Astrocyte (in vitro differentiated cells and primary cell): ENCODE data around the gene OCIAD2. TPM values are rescaled to one million over a fixed set of nuclear protein-coding genes. Genes with fewer than 3 reads are reported as not detected.
A peak's percentile ranks its signal among the peaks of the same experiment; 100 is the strongest.

Experiments used
- DNase-seq: peaks from one replicate; pipeline ENCODE4 v3.0.0-alpha.2; 2010; ENCODE audit warnings: low read depth
- FAIRE-seq: peaks from 2 replicates; lab custom pipeline; 2011; peaks lifted over from hg19 to GRCh38; lab: Jason Lieb, UNC
- H2AFZ ChIP-seq: 2 replicates; pipeline ENCODE4 v1.6.0; 2012; ENCODE audit warnings: low read depth, low read length, inconsistent platforms
- H3K27ac ChIP-seq: 2 replicates; pipeline ENCODE4 v1.5.1; 2011; ENCODE audit warnings: low read depth, low read length, inconsistent platforms
- H3K27me3 ChIP-seq: 2 replicates; pipeline ENCODE4 v1.6.0; 2011; ENCODE audit warnings: low read length, inconsistent platforms; ENCODE audit not compliant: insufficient read depth
- H3K36me3 ChIP-seq: 2 replicates; pipeline ENCODE4 v1.5.1; 2011; ENCODE audit warnings: low read length, inconsistent platforms; ENCODE audit not compliant: insufficient read depth
- H3K4me1 ChIP-seq: 2 replicates; pipeline ENCODE4 v1.5.1; 2011; ENCODE audit warnings: low read length, inconsistent platforms; ENCODE audit not compliant: insufficient read depth
- H3K4me2 ChIP-seq: 2 replicates; pipeline ENCODE4 v1.6.0; 2012; ENCODE audit warnings: low read length, inconsistent platforms
- H3K4me3 ChIP-seq: 2 replicates; pipeline ENCODE4 v1.5.1; 2011; ENCODE audit warnings: low read depth, mild to moderate bottlenecking, low read length, inconsistent platforms; ENCODE audit not compliant: insufficient read depth
- H3K79me2 ChIP-seq: 2 replicates; pipeline ENCODE4 v1.6.0; 2012; ENCODE audit warnings: mild to moderate bottlenecking, low read length, inconsistent platforms; ENCODE audit not compliant: insufficient read depth
- H3K9ac ChIP-seq: 2 replicates; pipeline ENCODE4 v1.6.0; 2012; ENCODE audit warnings: mild to moderate bottlenecking, low read length, inconsistent platforms
- H3K9me3 ChIP-seq: 2 replicates; pipeline ENCODE4 v1.5.1; 2012; ENCODE audit warnings: low read depth, mild to moderate bottlenecking, low read length, inconsistent platforms; ENCODE audit not compliant: insufficient read depth
- H4K20me1 ChIP-seq: 2 replicates; pipeline ENCODE4 v1.6.0; 2012; ENCODE audit warnings: low read length, inconsistent platforms; ENCODE audit not compliant: insufficient read depth
- H3K27ac Mint-ChIP-seq: one replicate; pipeline ENCODE4 v1.8.0; 2021; ENCODE audit warnings: mild to moderate bottlenecking, mixed read lengths; ENCODE audit not compliant: unreplicated experiment
- H3K27me3 Mint-ChIP-seq: one replicate; pipeline ENCODE4 v1.8.0; 2021; ENCODE audit warnings: low read depth, mixed read lengths; ENCODE audit not compliant: unreplicated experiment
- H3K36me3 Mint-ChIP-seq: one replicate; pipeline ENCODE4 v1.8.0; 2021; ENCODE audit warnings: low read depth, mixed read lengths; ENCODE audit not compliant: unreplicated experiment
- H3K4me1 Mint-ChIP-seq: one replicate; pipeline ENCODE4 v1.8.0; 2021; ENCODE audit warnings: low read depth, mixed read lengths; ENCODE audit not compliant: unreplicated experiment
- H3K4me3 Mint-ChIP-seq: one replicate; pipeline ENCODE4 v1.8.0; 2021; ENCODE audit warnings: mild to moderate bottlenecking, moderate library complexity, mixed read lengths; ENCODE audit not compliant: unreplicated experiment
- H3K9me3 Mint-ChIP-seq: one replicate; pipeline ENCODE4 v1.8.0; 2021; ENCODE audit warnings: mild to moderate bottlenecking, mixed read lengths; ENCODE audit not compliant: unreplicated experiment
- EZH2 ChIP-seq: IDR thresholded peaks from 2 replicates; pipeline ENCODE4 v1.6.1; 2012; ENCODE audit warnings: mild to moderate bottlenecking, low read length, inconsistent platforms; ENCODE audit not compliant: insufficient read depth
- total RNA-seq: library from RNA; stranded (reverse); gene quantifications from 2 replicates; pipeline ENCODE4 v1.2.1, GENCODE V29; 2021
- TF ChIP-seq, protein P1 (sequence below): IDR thresholded peaks from 2 replicates; pipeline ENCODE4 v1.5.1; 2011; ENCODE audit warnings: low read depth, mild to moderate bottlenecking, inconsistent platforms, low read length, moderate library complexity; ENCODE audit not compliant: insufficient read depth

The OCIAD2 gene
- total RNA-seq, 1 donor from 2014 or later, result 76.1 TPM

DNA sequence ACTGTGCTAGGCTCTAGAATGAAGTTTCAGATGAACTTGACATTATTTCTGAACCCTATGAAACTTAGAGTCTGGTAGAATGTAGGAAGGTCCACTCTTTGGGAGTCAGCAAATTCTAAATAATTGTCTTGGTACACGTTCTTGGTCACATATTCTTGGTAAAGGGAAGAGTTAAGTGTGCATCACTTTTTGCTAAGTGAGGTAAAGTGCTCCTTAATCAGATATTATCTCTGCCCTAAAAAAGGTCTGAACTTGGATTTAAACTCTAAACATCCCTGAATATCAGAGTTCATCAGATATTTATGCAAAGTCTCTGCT, 7.2 kb downstream of the OCIAD2 start:
- H4K20me1 ChIP-seq, result no peaks in the 10 kb centered on the region
- no peak overlapping the region for H3K4me3 ChIP-seq
- peak overlapping the region; percentile 69 for H3K4me2 ChIP-seq
- peak overlapping the region; percentile 66 for H3K9ac ChIP-seq
- H3K27me3 ChIP-seq, result no peaks in the 10 kb centered on the region
- no peak overlapping the region for H2AFZ ChIP-seq
- peaks cover 35% of the 10 kb centered on the region for H3K36me3 ChIP-seq
- H3K36me3 Mint-ChIP-seq, result peaks cover 2% of the 10 kb centered on the region
- H3K27ac Mint-ChIP-seq, result peak overlapping the region; percentile 29
- H3K27ac ChIP-seq, result peak overlapping the region; percentile 65
- H3K4me1 Mint-ChIP-seq, result peaks cover 29% of the 10 kb centered on the region
- no peaks in the 10 kb centered on the region for H3K27me3 Mint-ChIP-seq
- no peak for TF ChIP-seq EZH2
- TF ChIP-seq, protein P1, sequence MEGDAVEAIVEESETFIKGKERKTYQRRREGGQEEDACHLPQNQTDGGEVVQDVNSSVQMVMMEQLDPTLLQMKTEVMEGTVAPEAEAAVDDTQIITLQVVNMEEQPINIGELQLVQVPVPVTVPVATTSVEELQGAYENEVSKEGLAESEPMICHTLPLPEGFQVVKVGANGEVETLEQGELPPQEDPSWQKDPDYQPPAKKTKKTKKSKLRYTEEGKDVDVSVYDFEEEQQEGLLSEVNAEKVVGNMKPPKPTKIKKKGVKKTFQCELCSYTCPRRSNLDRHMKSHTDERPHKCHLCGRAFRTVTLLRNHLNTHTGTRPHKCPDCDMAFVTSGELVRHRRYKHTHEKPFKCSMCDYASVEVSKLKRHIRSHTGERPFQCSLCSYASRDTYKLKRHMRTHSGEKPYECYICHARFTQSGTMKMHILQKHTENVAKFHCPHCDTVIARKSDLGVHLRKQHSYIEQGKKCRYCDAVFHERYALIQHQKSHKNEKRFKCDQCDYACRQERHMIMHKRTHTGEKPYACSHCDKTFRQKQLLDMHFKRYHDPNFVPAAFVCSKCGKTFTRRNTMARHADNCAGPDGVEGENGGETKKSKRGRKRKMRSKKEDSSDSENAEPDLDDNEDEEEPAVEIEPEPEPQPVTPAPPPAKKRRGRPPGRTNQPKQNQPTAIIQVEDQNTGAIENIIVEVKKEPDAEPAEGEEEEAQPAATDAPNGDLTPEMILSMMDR, result no peak
- H3K9me3 Mint-ChIP-seq, result no peaks in the 10 kb centered on the region
- H3K79me2 ChIP-seq, result peaks cover 27% of the 10 kb centered on the region
- H3K4me1 ChIP-seq, result peaks cover 32% of the 10 kb centered on the region
- DNase-seq (no peak), FAIRE-seq (no peak)
- no peak overlapping the region for H3K4me3 Mint-ChIP-seq
- no peaks in the 10 kb centered on the region for H3K9me3 ChIP-seq

DNA sequence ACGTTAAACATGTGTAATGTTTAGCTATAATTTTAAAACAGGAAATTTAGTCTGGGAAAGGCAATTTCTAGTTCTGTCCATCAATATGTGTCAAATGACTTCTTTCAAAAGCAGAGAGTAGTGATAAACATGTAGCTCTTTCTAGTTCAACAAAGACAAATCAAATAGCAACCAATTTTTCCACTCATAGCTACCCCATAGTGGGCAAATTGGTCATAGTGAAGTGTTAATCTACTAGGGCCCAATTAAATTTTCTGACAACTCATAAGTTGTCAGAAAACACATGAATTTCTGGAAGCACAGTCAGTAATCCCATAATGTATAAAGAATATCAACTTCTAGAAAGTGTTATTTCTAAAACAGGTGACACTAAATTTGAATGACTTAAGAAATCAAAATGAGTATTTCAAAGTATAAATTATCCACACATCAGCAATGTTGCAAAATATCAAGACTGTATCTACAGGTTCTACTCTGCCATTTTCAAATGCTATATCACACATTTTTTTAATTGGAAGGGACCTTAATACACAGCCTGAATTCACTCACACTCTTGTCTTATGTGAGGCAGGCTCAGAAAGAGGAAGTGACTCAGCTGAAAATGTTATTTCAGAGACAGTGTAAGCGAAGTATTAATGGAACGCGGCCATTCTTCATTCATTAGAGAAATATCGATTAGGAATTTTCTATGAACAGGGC, 7.7 kb downstream of the OCIAD2 start:
- H3K4me1 Mint-ChIP-seq, result peaks cover 28% of the 10 kb centered on the region
- Histone ChIP-seq H4K20me1 (no peaks in the 10 kb centered on the region), H3K4me2 (peak overlapping the region; percentile 69), H2AFZ (no peak overlapping the region), H3K9ac (peak overlapping the region; percentile 66), H3K4me1 (peaks cover 27% of the 10 kb centered on the region), H3K9me3 (no peaks in the 10 kb centered on the region), H3K4me3 (no peak overlapping the region), H3K79me2 (peaks cover 23% of the 10 kb centered on the region), H3K27ac (peak overlapping the region; percentile 65), H3K36me3 (peaks cover 35% of the 10 kb centered on the region), H3K27me3 (no peaks in the 10 kb centered on the region)
- FAIRE-seq, result peak; percentile 29
- peak; percentile 58 for DNase-seq
- TF ChIP-seq, protein P1, result no peak
- no peak for TF ChIP-seq EZH2
- no peaks in the 10 kb centered on the region for H3K9me3 Mint-ChIP-seq
- H3K27ac Mint-ChIP-seq, result peak overlapping the region; percentile 29
- no peaks in the 10 kb centered on the region for H3K27me3 Mint-ChIP-seq
- H3K4me3 Mint-ChIP-seq, result no peak overlapping the region
- H3K36me3 Mint-ChIP-seq, result peaks cover 2% of the 10 kb centered on the region

- Histone ChIP-seq H3K4me3 (no peak overlapping the region), H3K4me2 (no peak overlapping the region), H3K4me1 (peaks cover 23% of the 10 kb centered on the region), H3K79me2 (peaks cover 16% of the 10 kb centered on the region), H3K9me3 (no peaks in the 10 kb centered on the region), H2AFZ (no peak overlapping the region), H3K9ac (no peak overlapping the region), H4K20me1 (no peaks in the 10 kb centered on the region), H3K27ac (no peak overlapping the region), H3K36me3 (peaks cover 43% of the 10 kb centered on the region), H3K27me3 (no peaks in the 10 kb centered on the region)
- H3K27me3 Mint-ChIP-seq, result no peaks in the 10 kb centered on the region
- peaks cover 23% of the 10 kb centered on the region for H3K4me1 Mint-ChIP-seq
- FAIRE-seq, result no peak
- peaks cover 8% of the 10 kb centered on the region for H3K36me3 Mint-ChIP-seq
- H3K9me3 Mint-ChIP-seq, result no peaks in the 10 kb centered on the region
- no peak overlapping the region for H3K4me3 Mint-ChIP-seq
- DNase-seq, result no peak
- TF ChIP-seq, protein P1, result no peak
- no peak for TF ChIP-seq EZH2
- no peak overlapping the region for H3K27ac Mint-ChIP-seq
Observed at GRCh38 chr4:48896845-48897244, 9.7 kb downstream of the OCIAD2 start.
